HCT116 (cell line): ENCODE data around the gene SF1. TPM values are rescaled to one million over a fixed set of nuclear protein-coding genes. Genes with fewer than 3 reads are reported as not detected.

Experiments used
- ATAC-seq: fragments of 200-7000 bp; cut with Tn5 transposase; 2 replicates; pipeline ENCODE4 v1.9.1; 2020; ENCODE audit warnings: mild to moderate bottlenecking, moderate library complexity
- BruUV-seq: library from RNA; stranded (reverse); fragments of 400-500 nt; replicated peaks from 2 replicates; lab custom pipeline; 2021; lab: Mats Ljungman, UMichigan
- CTCF ChIA-PET: fragments of 300-600 bp; sonication (Branson Sonifier 250); formaldehyde crosslinking; loops from one replicate; lab custom pipeline; 2021; ENCODE audit warnings: antibody characterized with exemption; lab: Charles Lee
- POLR2A ChIA-PET: fragments of 300-600, 350-600 bp; sonication (Branson Sonifier 250); formaldehyde crosslinking; loops from one replicate; lab custom pipeline; 2021; ENCODE audit warnings: antibody characterized with exemption; lab: Charles Lee
- RAD21 ChIA-PET, 2 experiments: fragments of 300-600 bp; sonication (Branson Sonifier 250); formaldehyde crosslinking; loops; one replicate each; lab custom pipeline; 2023; ENCODE audit warnings: low total read pairs in 2 of 2; ENCODE audit not compliant: uncharacterized antibody in 2 of 2, unreplicated experiment in 2 of 2, low non-redundant PET in 1 of 2; lab: Charles Lee
- DNase-seq: peaks from one replicate; pipeline ENCODE4 v3.0.0-alpha.2; 2010; ENCODE audit warnings: low read depth, low spot score
- H2AFZ ChIP-seq: fragments of 200-600 bp; shearing (Covaris generic), sonication (generic); 2 replicates; pipeline ENCODE4 v1.6.1; 2017; ENCODE audit warnings: low read depth, mixed run types, mixed read lengths, antibody characterized with exemption, low read length; ENCODE audit not compliant: poor library complexity, severe bottlenecking
- H3K27ac ChIP-seq: 2 replicates; pipeline ENCODE4 v1.5.1; 2012; ENCODE audit warnings: low read depth, low read length
- H3K27me3 ChIP-seq: fragments of 200-600 bp; sonication (generic); 2 replicates; pipeline ENCODE4 v1.6.1; 2016; ENCODE audit warnings: mixed run types, low read length, mixed read lengths; ENCODE audit not compliant: insufficient read depth
- H3K36me3 ChIP-seq, 2 experiments: fragments of 200-500 bp in 1 of 2; fragments of 200-600 bp in 1 of 2; sonication (Bioruptor generic) in 1 of 2; sonication (generic) in 1 of 2; 2 replicates each; pipeline versions ENCODE4 v1.5.1 to v1.6.1; 2014 to 2016; ENCODE audit warnings: low read length in 2 of 2, inconsistent platforms in 1 of 2, mixed read lengths in 1 of 2, mixed run types in 1 of 2; ENCODE audit not compliant: insufficient read depth in 2 of 2, control insufficient read depth in 1 of 2
- H3K4me1 ChIP-seq, 2 experiments: fragments of 200-600 bp in 1 of 2; sonication (generic) in 1 of 2; 2 replicates each; pipeline versions ENCODE4 v1.5.1 to v1.6.1; 2012 to 2017; ENCODE audit warnings: low read length in 2 of 2, inconsistent platforms in 1 of 2, mild to moderate bottlenecking in 1 of 2, mixed read lengths in 1 of 2, mixed run types in 1 of 2, moderate library complexity in 1 of 2; ENCODE audit not compliant: insufficient read depth in 2 of 2, control insufficient read depth in 1 of 2
- H3K4me2 ChIP-seq: fragments of 200-600 bp; sonication (generic); 2 replicates; pipeline ENCODE4 v1.6.1; 2017; ENCODE audit warnings: mixed run types, low read length, mixed read lengths
- H3K4me3 ChIP-seq, 2 experiments: fragments of 200-600 bp in 1 of 2; sonication (generic) in 1 of 2; replicated peaks in 1 of 2; 2 replicates each; pipeline ENCODE4 v1.5.1; 2011 to 2016; ENCODE audit warnings: low read length in 2 of 2, control low read depth in 1 of 2, low read depth in 1 of 2, mild to moderate bottlenecking in 1 of 2, mixed read lengths in 1 of 2, mixed run types in 1 of 2
- H3K79me2 ChIP-seq: fragments of 200-600 bp; sonication (generic); 2 replicates; pipeline ENCODE4 v1.6.1; 2017; ENCODE audit warnings: mild to moderate bottlenecking, mixed run types, low read length, moderate library complexity, mixed read lengths; ENCODE audit not compliant: insufficient read depth
- H3K9ac ChIP-seq: fragments of 200-600 bp; sonication (generic); 2 replicates; pipeline ENCODE4 v1.6.1; 2016; ENCODE audit warnings: low read length, mixed read lengths
- H3K9me2 ChIP-seq: fragments of 200-600 bp; sonication (generic), shearing (Covaris generic); 2 replicates; pipeline ENCODE4 v1.6.1; 2017; ENCODE audit warnings: mixed run types, mild to moderate bottlenecking, moderate library complexity; ENCODE audit not compliant: insufficient read depth
- H3K9me3 ChIP-seq, 2 experiments: fragments of 200-500 bp in 1 of 2; fragments of 200-600 bp in 1 of 2; sonication (Bioruptor generic) in 1 of 2; sonication (generic) in 1 of 2; 2 replicates each; pipeline ENCODE4 v1.6.1; 2014 to 2017; ENCODE audit warnings: low read length in 2 of 2, mixed read lengths in 2 of 2, inconsistent platforms in 1 of 2, low read depth in 1 of 2, mild to moderate bottlenecking in 1 of 2, mixed run types in 1 of 2, moderate library complexity in 1 of 2; ENCODE audit not compliant: control insufficient read depth in 1 of 2, insufficient read depth in 1 of 2
- H4K20me1 ChIP-seq: fragments of 200-600 bp; sonication (generic), shearing (Covaris generic); 2 replicates; pipeline ENCODE4 v1.6.1; 2017; ENCODE audit warnings: mixed run types, mild to moderate bottlenecking, moderate library complexity; ENCODE audit not compliant: insufficient read depth
- CTCF ChIP-seq, 3 experiments: fragments of 200-600 bp in 1 of 3; sonication (generic) in 1 of 3; IDR thresholded peaks in 2 of 3; conservative IDR thresholded peaks in 1 of 3; 2 replicates each; pipeline ENCODE4 v1.5.1; 2012 to 2017; ENCODE audit warnings: low read depth in 2 of 3, low read length in 2 of 3, antibody characterized with exemption in 1 of 3, borderline replicate concordance in 1 of 3, control low read depth in 1 of 3, mild to moderate bottlenecking in 1 of 3, mixed read lengths in 1 of 3, mixed run types in 1 of 3, moderate library complexity in 1 of 3; ENCODE audit not compliant: insufficient read depth in 1 of 3
- ELF1 ChIP-seq: IDR thresholded peaks from 2 replicates; pipeline ENCODE4 v1.6.1; 2012; ENCODE audit warnings: low read depth, borderline replicate concordance
- EZH2phosphoT487 ChIP-seq: fragments of 200-600 bp; IDR thresholded peaks from 2 replicates; pipeline ENCODE4 v1.6.1; 2018; ENCODE audit warnings: antibody characterized with exemption, borderline replicate concordance
- POLR2A ChIP-seq: IDR thresholded peaks from 2 replicates; pipeline ENCODE4 v1.7.0; 2011; ENCODE audit warnings: borderline replicate concordance; ENCODE audit not compliant: insufficient read depth, insufficient read length; ENCODE audit errors: extremely low read depth
- SP1 ChIP-seq: IDR thresholded peaks from 2 replicates; pipeline ENCODE4 v1.6.1; 2012; ENCODE audit warnings: low read depth
- ZFX ChIP-seq: fragments of 450-650 bp; IDR thresholded peaks from 2 replicates; pipeline ENCODE4 v1.6.1; 2017
- ZNF274 ChIP-seq: fragments of 200-500 bp; sonication (Bioruptor generic); IDR thresholded peaks from 2 replicates; pipeline ENCODE4 v1.6.1; 2014; ENCODE audit warnings: mild to moderate bottlenecking, low read depth, low read length, inconsistent platforms
- intact Hi-C: fragments of 100-400 bp; cut with micrococcal nuclease; formaldehyde crosslinking; loops from 2 replicates; pipeline ENCODE4 v1.10.0; 2022
- total RNA-seq: library from RNA; stranded (reverse); gene quantifications from one replicate; pipeline ENCODE4 v1.2.1, GENCODE V29; 2021; ENCODE audit not compliant: unreplicated experiment

Gene SF1
- total RNA-seq, 1 experiment from 2014 or later, result 403 TPM

- TF ChIP-seq CTCF (IDR thresholded peaks at IDR 0.05 in 2 of 3, conservative IDR thresholded peaks at IDR 0.05 in 1 of 3; ENCODE audit: borderline replicate concordance in 1 of 3, insufficient read depth in 1 of 3, low read depth in 2 of 3, low read length in 2 of 3), result no peak
Observed at GRCh38 chr11:64736654-64737053, 41.7 kb downstream of the SF1 start (continued).

- H2AFZ ChIP-seq, result no peak overlapping the region
- TF ChIP-seq SP1 (no peak), ZFX (no peak), ZNF274 (no peak), ELF1 (no peak), EZH2phosphoT487 (no peak), POLR2A (no peak)
- DNase-seq (no peak), ATAC-seq (no peak)
- H3K36me3 ChIP-seq, result no peaks in the 10 kb centered on the region
- H3K4me3 ChIP-seq, result no peak overlapping the region
- ChIA-PET POLR2A (no interaction called here), RAD21 (no interaction called here), CTCF (interaction anchor here (1.2 kb wide), 2 partner anchors 47 to 286 kb away, joined by 3 read pairs; no protein-coding TSS in a partner anchor)
- H3K27me3 ChIP-seq, result no peaks in the 10 kb centered on the region
- H3K9me3 ChIP-seq, result no peaks in the 10 kb centered on the region
- no TSS peak for BruUV-seq
- intact Hi-C loops, result no loop called here
- no peaks in the 10 kb centered on the region for H3K79me2 ChIP-seq
- no peak overlapping the region for H3K4me2 ChIP-seq
- H3K27ac ChIP-seq, result no peak overlapping the region
- H3K9ac ChIP-seq, result no peak overlapping the region
- peaks cover 7 to 10% of the 10 kb centered on the region in 2 experiments for H3K4me1 ChIP-seq
- no peaks in the 10 kb centered on the region for H3K9me2 ChIP-seq
- no peaks in the 10 kb centered on the region for H4K20me1 ChIP-seq
Observed at GRCh38 chr11:64735725-64736259, 42.5 kb downstream of the SF1 start.
